H1 (cell line): ENCODE measurements around the gene TEX14. TPM values are rescaled to one million over a fixed set of nuclear protein-coding genes. Genes with fewer than 3 reads are reported as not detected.
A peak's percentile ranks its signal among the peaks of the same experiment; 100 is the strongest.

Experiments
- TAF7 ChIP-seq: optimal IDR thresholded peaks from 2 replicates; pipeline ENCODE3; 2011; ENCODE audit warnings: low read depth, mild to moderate bottlenecking, inconsistent platforms, low read length, moderate library complexity, borderline replicate concordance
- polyA plus RNA-seq, 7 experiments: library from polyadenylated mRNA; depleted of rRNA in 3 of 7; stranded (reverse) in 5 of 7; unstranded in 2 of 7; fragments of >200 nt in 5 of 7; fragments of 200-250 nt in 2 of 7; gene quantifications; 1 replicate in 5 of 7; 2 replicates in 1 of 7; 4 replicates in 1 of 7; pipeline versions ENCODE4 v1.2.1 to v1.2.3, GENCODE V29; 2011 to 2013; ENCODE audit warnings: missing spikeins in 2 of 7, mixed read lengths in 2 of 7
- total RNA-seq: library from RNA; stranded (reverse); fragmentation: NEBNext Ultra II Directional; extraction: Animal tissue kit (Norgen Biotek cat#: 25700); gene quantifications from 2 replicates; pipeline ENCODE4 v1.2.1, GENCODE V29; 2021

The TEX14 gene
- total and polyA plus RNA-seq, 2 of the 8 experiments (the other 6 are each of a cell fraction or from before 2014, with no cell fraction given): 0.83 to 2.5 TPM

DNA sequence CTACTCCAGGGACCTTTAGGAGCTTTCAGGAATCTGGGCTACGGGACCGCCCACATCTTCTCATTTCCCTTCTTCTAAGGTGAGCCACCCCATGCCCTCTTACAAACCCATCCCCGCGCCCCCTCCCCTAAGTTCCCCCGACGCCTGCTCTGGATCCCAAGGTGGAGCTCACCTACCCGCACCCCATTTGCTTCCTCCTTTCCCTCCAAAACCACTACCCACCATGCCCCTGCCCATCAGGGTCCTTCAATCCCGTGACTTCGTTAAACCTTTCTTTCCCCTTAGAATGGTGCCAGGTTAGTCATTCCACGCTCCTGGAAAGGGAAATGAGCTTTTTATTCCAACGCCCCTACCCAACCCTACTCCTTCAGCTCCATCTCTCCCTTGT lies 177.1 kb downstream of the TEX14 start (continued):
- peak; percentile 17 for TF ChIP-seq TAF7
